Measurements from ENCODE around the gene TMEM108. TPM values are rescaled to one million over a fixed set of nuclear protein-coding genes. Genes with fewer than 3 reads are reported as not detected.

TMEM108 gene
- total RNA-seq, 1 donor from 2014 or later, result not detected

DNA sequence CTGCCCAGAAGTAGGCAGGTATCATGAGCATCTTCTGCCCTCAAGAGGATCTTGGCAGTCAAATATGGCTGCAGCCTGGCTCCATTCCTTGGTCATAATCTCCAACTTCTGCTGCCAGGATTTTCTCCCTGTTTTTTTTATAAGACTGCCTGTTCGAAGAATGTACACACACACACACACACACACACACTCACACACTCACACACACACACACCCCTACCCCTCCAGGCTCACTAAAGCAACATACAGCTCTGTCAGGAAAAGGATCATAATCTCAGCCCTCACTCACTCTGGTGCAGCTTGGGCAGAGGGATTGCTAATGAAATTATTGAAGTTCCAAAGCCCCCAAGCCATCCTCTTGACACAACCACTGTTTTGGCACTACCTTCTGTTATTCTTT, 232.4 kb downstream of the TMEM108 start:
- intact Hi-C loops (cut with micrococcal nuclease), result no loop called here

DNA sequence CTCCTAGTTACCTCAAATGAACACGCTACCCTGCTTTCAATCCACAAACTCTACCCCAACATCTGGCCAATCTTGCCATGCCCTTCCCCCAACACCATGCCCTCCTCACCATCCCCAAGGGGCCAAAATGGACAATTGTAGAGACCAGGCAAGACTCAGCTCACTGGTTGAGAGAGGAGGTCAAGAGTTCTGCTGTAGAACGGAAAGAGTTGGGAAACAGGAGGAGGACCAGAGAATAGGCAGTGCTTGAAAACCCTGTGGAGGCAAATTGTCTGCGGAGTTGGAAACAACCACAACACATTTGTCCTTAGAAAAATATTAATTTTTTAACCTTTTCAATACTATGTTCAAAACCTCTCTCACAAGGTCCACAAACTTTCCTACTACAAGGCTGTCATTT, 232.9 kb downstream of the TMEM108 start:
- intact Hi-C loops (cut with micrococcal nuclease), result no loop called here

DNA sequence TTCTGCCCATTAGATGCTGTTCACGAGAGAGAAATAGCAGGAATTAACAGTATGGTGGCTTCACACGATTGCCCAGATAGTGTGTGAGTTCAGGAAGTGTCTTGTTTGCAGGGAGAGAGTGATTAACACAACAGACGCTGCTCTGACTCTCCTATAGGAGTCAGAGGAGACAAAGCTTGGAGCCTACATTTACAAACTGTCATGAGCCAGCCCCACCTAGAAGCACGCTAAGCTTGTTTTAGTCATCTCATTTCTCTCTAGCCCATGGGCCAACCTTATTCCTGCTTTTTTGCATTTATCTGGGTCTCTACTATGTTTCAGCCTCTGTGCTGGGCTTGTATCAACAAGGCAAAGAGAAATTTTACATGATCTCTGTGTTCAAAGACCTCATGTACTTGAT, 233.3 kb downstream of the TMEM108 start:
- intact Hi-C loops (cut with micrococcal nuclease), result no loop called here

DNA sequence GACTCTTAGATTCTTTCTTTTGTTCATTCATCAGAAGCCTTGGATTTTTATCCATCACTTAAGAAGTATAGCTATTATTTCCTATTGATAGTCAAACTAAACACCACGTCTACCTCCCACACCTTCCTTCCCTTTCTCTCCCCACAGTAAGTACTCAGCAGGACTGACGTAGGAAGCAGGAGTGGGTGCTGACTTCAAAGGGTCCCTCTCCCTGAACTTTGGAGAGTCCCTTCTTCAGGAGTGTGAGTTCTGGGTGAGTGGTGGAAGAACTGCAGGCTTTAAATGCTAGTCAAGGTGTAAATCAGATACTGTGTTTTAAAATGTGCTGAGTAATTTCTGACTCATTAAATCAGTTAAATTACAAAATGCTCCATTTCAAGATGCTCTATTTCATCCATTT, 235.2 kb downstream of the TMEM108 start:
- intact Hi-C loops (cut with micrococcal nuclease), result no loop called here

DNA sequence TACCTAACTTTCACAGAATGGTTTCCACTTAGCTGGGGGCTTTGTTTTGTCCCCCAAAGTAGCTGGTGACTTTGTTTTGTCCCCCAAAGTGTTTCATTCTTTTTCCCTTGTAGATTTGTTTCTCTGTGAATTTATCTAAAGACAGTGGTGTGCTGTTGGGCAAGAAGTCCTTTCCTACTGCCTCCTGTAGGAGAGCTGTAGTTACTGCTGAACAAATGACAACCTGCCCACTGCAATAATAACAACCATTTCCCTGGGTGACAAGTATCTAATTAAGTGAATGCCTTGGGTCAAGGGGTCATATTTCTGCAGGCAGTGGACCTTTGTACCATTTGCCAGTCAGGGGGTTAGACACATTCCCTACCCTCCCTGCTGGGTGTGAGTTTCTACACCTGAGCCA, 236.3 kb downstream of the TMEM108 start:
- intact Hi-C loops (cut with micrococcal nuclease), result no loop called here

DNA sequence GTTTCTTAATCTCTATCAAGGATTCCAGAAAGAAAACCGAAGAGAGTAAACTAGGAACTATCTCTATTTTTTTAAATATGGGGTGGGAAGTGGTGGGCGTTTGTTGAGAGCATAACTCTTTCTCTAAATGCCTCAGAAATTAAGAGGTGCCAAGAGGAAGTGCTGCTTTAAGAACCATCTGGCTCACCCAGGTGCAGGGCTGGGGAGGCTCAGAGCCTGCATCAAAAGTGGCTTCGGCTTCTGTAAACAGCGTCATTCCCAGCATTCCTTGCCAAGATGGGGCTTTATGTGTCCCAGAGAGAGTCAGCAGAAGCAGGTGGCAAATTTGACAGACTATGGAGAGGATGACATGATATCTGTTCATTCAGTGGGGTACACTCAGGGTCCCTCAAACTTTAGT, 238.4 kb downstream of the TMEM108 start:
- intact Hi-C loops (cut with micrococcal nuclease), result no loop called here

GRCh38 chr3:133277813-133278212, 239.6 kb downstream of the TMEM108 start:
- intact Hi-C loops (cut with micrococcal nuclease), result no loop called here

DNA sequence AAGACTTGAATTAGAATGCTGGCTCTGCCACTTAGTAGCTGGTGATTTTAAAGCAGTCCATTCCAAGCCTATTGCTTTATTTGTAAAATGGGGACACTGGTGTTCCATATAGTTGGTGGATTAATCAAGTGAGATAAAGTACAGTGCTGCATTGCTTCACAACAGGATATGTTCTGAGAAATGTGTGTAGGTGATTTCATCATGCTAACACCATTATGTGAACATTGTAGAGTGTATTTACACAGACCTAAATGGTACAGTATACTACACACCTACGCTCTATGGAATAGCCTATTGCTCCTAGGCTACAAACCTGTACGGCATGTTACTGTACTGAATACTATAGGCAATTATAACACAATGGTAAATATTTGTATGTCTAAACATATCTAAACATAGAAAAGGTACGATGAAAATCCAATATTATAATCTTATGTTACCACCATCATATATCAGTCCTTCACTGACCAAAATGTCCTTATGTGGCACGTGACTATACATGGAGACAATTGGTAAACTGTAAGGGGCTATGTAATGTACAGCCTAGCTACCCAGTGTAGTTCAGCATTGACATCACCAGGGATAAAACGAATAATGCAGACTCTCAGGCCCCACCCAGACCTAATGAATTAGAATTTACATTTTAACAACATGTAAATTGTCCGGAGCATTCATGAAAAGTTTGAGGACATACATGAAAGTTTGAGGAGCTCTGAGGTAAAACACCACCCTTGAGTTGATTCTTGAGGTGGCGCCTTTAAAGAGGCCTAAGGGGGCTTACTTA, 240.3 kb downstream of the TMEM108 start:
- intact Hi-C loops (cut with micrococcal nuclease), result no loop called here

- intact Hi-C loops (cut with micrococcal nuclease), result no loop called here
These were observed 242.4 kb downstream of the TMEM108 start for GRCh38 chr3:133280586-133280985.

GRCh38 chr3:133282236-133282635, 244.0 kb downstream of the TMEM108 start:
- intact Hi-C loops (cut with micrococcal nuclease), result no loop called here

- intact Hi-C loops (cut with micrococcal nuclease), result no loop called here
These were observed 246.0 kb downstream of the TMEM108 start for GRCh38 chr3:133283958-133284807.

GRCh38 chr3:133289322-133289721, 251.1 kb downstream of the TMEM108 start:
- intact Hi-C loops (cut with micrococcal nuclease), result no loop called here

- intact Hi-C loops (cut with micrococcal nuclease), result no loop called here
These were observed 254.1 kb downstream of the TMEM108 start for GRCh38 chr3:133292296-133292695.

GRCh38 chr3:133293397-133294110, 255.4 kb downstream of the TMEM108 start:
- intact Hi-C loops (cut with micrococcal nuclease), result no loop called here

DNA sequence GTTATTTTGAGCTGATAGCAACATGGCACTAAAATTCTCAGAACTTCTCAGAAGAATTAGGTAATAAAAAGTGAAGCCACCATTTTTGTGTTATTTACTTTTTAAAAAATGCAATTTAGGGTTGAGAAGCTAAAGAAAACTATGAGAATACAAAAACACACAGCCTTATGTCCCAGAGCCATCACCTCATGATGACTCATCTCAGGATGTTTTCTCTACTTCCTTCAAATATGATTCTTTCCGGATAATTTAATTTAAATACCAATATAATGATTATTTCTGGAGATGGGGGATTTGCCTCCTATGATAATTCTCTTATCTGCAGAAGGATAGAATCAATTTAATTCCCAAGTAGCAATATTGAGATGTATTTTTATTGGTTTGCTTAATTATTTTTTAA, 256.1 kb downstream of the TMEM108 start:
- intact Hi-C loops (cut with micrococcal nuclease), result no loop called here

DNA sequence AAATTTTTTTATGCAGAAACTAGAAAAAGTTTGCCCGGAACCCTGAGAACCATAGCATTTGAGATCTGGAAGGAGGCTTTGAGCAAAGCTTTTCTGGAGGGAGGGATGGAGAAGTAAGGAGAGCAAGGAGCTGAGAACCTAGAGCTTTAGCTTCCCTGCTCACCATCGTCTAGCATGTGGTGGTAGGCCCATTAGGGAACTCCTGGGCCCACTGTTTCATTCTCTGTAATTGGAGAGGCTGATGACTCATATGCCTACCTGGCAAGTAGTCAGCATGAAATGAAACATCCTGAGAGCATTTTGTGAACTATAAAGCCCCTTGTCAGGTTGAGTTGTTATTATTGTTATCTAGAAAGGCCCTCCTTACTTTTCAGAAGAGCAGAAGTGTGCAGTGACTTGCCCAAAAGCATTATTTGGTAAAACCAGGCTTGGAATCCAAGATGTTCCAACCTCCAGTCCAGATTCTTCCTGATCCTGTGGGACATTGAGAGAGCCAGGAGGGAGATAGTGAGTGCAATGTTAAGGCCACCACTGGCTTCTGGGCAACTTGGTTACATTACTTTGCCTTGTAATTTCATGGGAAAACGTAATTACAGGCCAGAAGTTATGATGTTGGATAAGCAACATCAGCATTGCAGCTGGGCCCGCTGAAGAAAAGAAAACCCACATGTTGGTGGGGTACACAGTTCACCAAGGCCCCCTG, 257.2 kb downstream of the TMEM108 start:
- intact Hi-C loops (cut with micrococcal nuclease), result no loop called here

DNA sequence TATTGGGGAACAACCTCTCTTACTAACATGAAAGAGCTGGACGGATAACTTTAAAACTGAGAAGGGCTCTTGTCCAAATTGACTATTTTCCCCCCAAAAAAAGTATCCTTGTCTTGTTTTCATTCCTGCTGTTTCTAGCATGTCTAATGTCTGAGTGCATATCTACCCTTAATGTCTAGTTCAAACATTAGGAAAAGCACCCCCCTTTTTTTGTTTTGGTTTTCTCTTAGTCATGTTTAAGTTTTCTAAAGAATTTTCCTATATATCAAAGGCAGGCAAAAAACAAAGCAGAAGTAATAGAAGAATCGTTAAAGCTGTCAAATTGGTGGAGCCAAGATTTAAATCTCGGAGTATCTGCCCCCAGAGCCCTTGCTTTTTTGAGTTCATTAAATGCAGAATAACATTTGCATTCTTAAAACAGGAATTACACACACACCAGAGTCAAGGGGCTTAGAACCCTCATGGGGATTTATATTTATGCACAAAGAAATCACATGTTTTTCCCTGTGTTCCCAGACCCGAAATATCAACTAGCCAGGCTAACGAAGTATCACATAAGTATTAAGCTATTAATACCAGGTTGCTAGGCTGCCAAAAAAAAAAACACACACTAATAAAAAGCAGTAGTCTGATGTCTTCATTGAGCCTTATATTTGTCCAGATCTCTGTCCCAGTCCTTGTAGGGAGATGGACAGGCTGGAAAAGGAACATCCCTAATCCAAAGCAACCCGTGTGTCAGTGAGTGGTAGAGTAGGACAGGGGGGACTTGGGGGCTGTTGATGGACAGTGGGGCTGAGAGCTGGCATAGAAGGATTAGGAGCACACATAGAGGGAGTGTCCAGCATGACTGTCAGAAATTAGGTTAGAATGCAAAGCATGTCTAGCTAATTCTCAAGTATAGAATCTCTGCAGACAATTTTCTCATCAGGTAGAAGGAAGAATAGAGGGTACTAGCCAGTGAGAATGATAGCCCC, 258.0 kb downstream of the TMEM108 start:
- intact Hi-C loops (cut with micrococcal nuclease), result no loop called here

DNA sequence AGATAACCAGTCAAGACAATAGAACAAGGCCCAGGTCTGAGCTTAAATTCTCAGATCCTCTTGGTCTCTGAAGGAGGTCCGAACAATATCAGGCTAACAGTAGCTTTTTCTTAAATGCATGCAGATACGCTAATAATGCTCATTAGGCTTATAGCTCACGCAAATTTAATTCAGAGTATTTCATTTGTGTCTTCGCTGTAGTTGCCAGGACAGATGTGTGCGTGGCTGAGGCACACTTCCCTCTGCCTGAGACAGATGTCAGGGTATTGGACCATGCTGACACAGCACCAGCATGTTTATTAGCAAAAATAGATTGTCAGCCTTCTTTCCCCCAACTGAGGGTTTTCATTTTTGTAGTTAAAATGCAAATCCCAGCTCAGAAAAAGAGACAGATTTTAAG, 258.8 kb downstream of the TMEM108 start:
- intact Hi-C loops (cut with micrococcal nuclease), result no loop called here

DNA sequence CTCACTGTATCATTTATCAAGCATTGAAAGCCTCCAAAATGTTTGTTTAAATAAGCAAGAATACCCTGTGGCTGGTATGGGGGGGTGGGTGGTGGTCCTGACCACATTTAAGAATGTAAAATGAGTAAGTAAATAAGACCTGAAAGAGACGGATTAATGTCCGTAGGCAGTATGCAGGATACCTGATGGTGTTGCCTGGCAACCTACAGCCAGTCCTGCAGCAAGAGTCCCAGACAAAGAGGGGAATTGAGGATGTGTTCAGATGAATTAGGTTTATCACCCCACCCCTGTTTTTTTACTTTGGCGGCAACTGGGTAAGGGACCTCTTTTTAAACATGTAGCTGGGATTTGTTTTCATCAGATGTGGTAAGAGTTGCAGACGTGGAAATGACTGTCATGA, 261.9 kb downstream of the TMEM108 start:
- intact Hi-C loops (cut with micrococcal nuclease), result no loop called here

DNA sequence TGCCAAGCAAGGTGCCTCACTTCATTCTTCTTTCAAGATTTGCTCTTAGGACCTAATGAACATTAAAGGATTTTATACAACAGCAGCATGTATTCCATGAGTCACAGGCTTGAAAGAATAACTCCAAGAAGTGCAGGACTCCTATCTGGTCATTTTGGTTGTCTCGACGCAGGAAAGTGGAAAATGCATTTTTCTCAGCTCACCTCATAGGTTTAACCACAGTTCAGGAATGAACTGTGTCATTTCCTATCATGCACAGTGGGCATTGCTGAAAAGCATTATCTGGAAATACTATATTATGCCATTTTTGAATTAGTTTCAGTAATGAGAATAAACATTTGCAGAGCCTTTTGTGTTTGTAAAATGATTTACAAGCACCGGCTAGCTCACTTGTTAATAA, 263.0 kb downstream of the TMEM108 start:
- intact Hi-C loops (cut with micrococcal nuclease), result no loop called here
